ENCODE data around the gene C2orf69. TPM values are rescaled to one million over a fixed set of nuclear protein-coding genes. Genes with fewer than 3 reads are reported as not detected.

The C2orf69 gene
- total RNA-seq, 3 donors from 2014 or later: 10.3 to 13.8 (median 13.5) TPM

DNA sequence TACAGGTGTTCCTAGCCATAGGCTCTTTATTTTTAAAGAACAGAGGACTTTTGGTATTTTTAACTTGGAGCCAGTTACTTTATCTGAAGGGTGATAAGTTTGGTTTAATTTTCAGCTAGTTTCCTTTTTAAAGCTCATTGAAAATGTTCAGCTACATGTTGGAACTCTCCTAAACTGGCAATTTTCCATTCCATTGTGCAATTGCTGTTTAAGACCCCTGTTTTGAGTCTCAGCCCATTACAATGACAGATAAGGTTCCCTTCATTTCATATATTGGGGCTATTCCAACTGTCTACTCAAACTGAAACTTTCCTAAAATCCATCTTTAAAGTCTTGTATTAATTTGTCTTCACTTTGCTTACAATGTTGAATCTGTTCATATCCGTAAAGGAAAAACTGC lies 55.9 kb downstream of the C2orf69 start:
- H3K36me3 ChIP-seq (ENCODE audit: low read depth): no peaks in the 10 kb centered on the region
- no peak for TF ChIP-seq CTCF (IDR thresholded peaks at IDR 0.05)
- intact Hi-C loops (cut with DNase I, micrococcal nuclease): no loop called here

DNA sequence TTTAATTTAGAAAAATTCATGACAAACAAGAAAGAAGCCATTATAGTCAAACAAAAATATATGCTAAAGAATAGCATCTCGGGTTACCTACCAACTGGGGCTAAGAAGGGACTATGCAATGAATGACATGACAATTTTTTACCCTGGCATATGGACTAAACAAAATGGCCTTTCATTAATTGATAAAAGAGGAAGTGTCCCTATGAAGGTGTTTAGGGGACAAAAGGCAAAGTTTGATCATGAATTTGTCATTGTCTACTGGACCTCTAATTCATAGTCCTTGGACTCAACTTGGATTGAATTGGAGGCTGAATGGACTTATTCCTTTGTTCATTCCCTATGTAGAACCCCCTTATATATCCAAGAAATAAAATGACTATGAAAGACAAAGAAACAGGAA lies 57.0 kb downstream of the C2orf69 start:
- no peak for ATAC-seq
- no peaks in the 10 kb centered on the region for H3K9me3 ChIP-seq

More for the DNA sequence above, 55.9 kb downstream of the C2orf69 start:
- Histone ChIP-seq H3K9me3 (no peaks in the 10 kb centered on the region), H3K4me1 (ENCODE audit: low read depth) (no peaks in the 10 kb centered on the region), H3K4me3 (no peak overlapping the region)
- DNase-seq (no peak), ATAC-seq (no peak)

GRCh38 chr2:199972088-199972626 lies 61.1 kb downstream of the C2orf69 start:
- Histone ChIP-seq H3K4me1 (ENCODE audit: low read depth) (no peaks in the 10 kb centered on the region), H3K9me3 (no peaks in the 10 kb centered on the region), H3K36me3 (ENCODE audit: low read depth) (no peaks in the 10 kb centered on the region), H3K4me3 (no peak overlapping the region)
- ATAC-seq (peak; percentile 55), DNase-seq (no peak)
- intact Hi-C loops (cut with DNase I, micrococcal nuclease): no loop called here
- no peak for TF ChIP-seq CTCF (IDR thresholded peaks at IDR 0.05)

More for the DNA sequence above, 57.0 kb downstream of the C2orf69 start:
- no peak for DNase-seq
- intact Hi-C loops (cut with DNase I, micrococcal nuclease): no loop called here
- H3K36me3 ChIP-seq (ENCODE audit: low read depth): no peaks in the 10 kb centered on the region
- no peaks in the 10 kb centered on the region for H3K4me1 ChIP-seq (ENCODE audit: low read depth)
- no peak overlapping the region for H3K4me3 ChIP-seq
- no peak for TF ChIP-seq CTCF (IDR thresholded peaks at IDR 0.05)

- no peaks in the 10 kb centered on the region for H3K9me3 ChIP-seq
- TF ChIP-seq CTCF (IDR thresholded peaks at IDR 0.05): no peak
- peak; percentile 50 for ATAC-seq
- H3K36me3 ChIP-seq (ENCODE audit: low read depth): no peaks in the 10 kb centered on the region
- no peak for DNase-seq
- H3K4me1 ChIP-seq (ENCODE audit: low read depth): peaks cover 12% of the 10 kb centered on the region
- H3K4me3 ChIP-seq: no peak overlapping the region
- intact Hi-C loops (cut with DNase I, micrococcal nuclease): no loop called here
These were observed 62.6 kb downstream of the C2orf69 start for GRCh38 chr2:199973703-199974102.

- no peak for ATAC-seq
- TF ChIP-seq CTCF (IDR thresholded peaks at IDR 0.05): no peak
- no peak for DNase-seq
- no peaks in the 10 kb centered on the region for H3K36me3 ChIP-seq (ENCODE audit: low read depth)
- intact Hi-C loops (cut with DNase I, micrococcal nuclease): no loop called here
- peaks cover 15% of the 10 kb centered on the region for H3K4me1 ChIP-seq (ENCODE audit: low read depth)
- H3K4me3 ChIP-seq: no peak overlapping the region
- no peaks in the 10 kb centered on the region for H3K9me3 ChIP-seq
These were observed 64.3 kb downstream of the C2orf69 start for GRCh38 chr2:199975273-199975895.

Other genes with a start within 250 kb of the C2orf69 start
- 1 to 10 TPM; 2.1 to 5.1 (median 2.3) TPM for gene FTCDNL1, start 60.1 kb upstream of the C2orf69 start, total RNA-seq
- gene TYW5, start 44.2 kb downstream of the C2orf69 start, total RNA-seq: 10 to 100 TPM in 1 of 3 donors, 1 to 10 TPM in 2; 6.6 to 10.9 (median 7.2) TPM
- 10 to 100 TPM; 18.1 to 26.6 (median 22.9) TPM for gene MAIP1, start 44.3 kb downstream of the C2orf69 start, total RNA-seq

All from mucosa of descending colon (tissue), 3 donors.